Mammary epithelial cell (primary cell): ENCODE results near the gene EPHB3.

Experiments
- EZH2 ChIP-seq: IDR thresholded peaks from 2 replicates; pipeline ENCODE4 v1.6.1; 2012; ENCODE audit warnings: low read length, inconsistent platforms, borderline replicate concordance
- TF ChIP-seq, protein P1 (sequence below), 2 donors: IDR thresholded peaks in 1 of 2; conservative IDR thresholded peaks in 1 of 2; 2 replicates each; pipeline ENCODE4 v1.5.1; 2011 to 2012; ENCODE audit warnings: inconsistent platforms in 2 of 2, low read length in 2 of 2, mild to moderate bottlenecking in 2 of 2, control low read depth in 1 of 2, low read depth in 1 of 2; ENCODE audit not compliant: insufficient read depth in 1 of 2; ENCODE audit errors: extremely low read depth in 1 of 2

DNA sequence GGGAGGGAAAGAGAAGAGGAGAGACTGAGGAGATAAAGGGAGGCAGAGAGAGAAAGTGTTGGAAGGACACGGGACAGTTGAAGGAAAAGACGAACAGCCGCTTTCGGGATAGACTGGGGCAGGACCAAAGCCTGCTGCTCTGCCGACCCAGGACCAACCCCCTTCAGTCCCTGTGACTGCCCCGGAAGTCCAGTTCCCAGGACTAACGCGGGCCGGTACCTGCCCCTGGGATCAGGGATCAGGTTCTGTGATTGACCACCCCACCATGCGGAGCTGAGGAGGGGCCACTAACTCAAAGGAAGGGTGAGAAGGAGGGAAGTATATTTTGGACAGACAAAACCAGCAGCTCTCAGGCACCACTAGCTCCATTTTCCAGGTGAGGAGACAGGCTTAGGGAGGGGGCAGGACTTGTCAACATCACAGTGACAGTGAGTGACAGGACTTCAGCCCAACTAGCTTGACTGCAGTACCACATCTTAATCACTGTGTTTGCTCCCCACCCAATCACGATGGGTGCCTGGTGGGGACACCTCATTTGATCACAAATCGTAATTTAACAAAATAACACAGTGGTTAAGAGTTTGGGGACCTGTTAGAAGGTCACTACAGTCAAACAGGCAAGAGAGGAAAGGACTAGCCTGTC, 9.8 kb upstream of the EPHB3 start:
- TF ChIP-seq, protein P1, sequence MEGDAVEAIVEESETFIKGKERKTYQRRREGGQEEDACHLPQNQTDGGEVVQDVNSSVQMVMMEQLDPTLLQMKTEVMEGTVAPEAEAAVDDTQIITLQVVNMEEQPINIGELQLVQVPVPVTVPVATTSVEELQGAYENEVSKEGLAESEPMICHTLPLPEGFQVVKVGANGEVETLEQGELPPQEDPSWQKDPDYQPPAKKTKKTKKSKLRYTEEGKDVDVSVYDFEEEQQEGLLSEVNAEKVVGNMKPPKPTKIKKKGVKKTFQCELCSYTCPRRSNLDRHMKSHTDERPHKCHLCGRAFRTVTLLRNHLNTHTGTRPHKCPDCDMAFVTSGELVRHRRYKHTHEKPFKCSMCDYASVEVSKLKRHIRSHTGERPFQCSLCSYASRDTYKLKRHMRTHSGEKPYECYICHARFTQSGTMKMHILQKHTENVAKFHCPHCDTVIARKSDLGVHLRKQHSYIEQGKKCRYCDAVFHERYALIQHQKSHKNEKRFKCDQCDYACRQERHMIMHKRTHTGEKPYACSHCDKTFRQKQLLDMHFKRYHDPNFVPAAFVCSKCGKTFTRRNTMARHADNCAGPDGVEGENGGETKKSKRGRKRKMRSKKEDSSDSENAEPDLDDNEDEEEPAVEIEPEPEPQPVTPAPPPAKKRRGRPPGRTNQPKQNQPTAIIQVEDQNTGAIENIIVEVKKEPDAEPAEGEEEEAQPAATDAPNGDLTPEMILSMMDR (conservative IDR thresholded peaks at IDR 0.05 in 1 of 2, IDR thresholded peaks at IDR 0.05 in 1 of 2; ENCODE audit: extremely low read depth in 1 of 2, insufficient read depth in 1 of 2, low read depth in 1 of 2, low read length in 2 of 2) = no peak
- no peak for TF ChIP-seq EZH2
